K562 (cell line): Measurements from ENCODE around the gene MAST3.

Source experiments
- ERF ChIP-seq: fragments of 450-650 bp; formaldehyde crosslinking; IDR thresholded peaks from 2 replicates; pipeline ENCODE4 v1.4.0; 2020; ENCODE audit warnings: mild to moderate bottlenecking, mixed read lengths
- GTF2F1 ChIP-seq: IDR thresholded peaks from 2 replicates; pipeline ENCODE4 v1.6.1; 2011; ENCODE audit warnings: low read depth, low read length, improper control_type of control experiment
- HDAC2 ChIP-seq: fragments of 450-650 bp; IDR thresholded peaks from 2 replicates; pipeline ENCODE4 v1.6.1; 2016; ENCODE audit warnings: mild to moderate bottlenecking
- JUND ChIP-seq, 2 experiments: IDR thresholded peaks; 2 replicates in 1 of 2; 3 replicates in 1 of 2; pipeline ENCODE4 v1.6.1; 2011; ENCODE audit warnings: borderline replicate concordance in 2 of 2, low read depth in 2 of 2, low read length in 2 of 2, improper control_type of control experiment in 1 of 2, missing biosample characterization in 1 of 2, missing genetic modification characterization in 1 of 2, missing genetic modification reagents in 1 of 2
- MAFF ChIP-seq: IDR thresholded peaks from 2 replicates; pipeline ENCODE4 v1.6.1; 2012; ENCODE audit warnings: low read length, improper control_type of control experiment
- NFRKB ChIP-seq: fragments of 450-650 bp; IDR thresholded peaks from 2 replicates; pipeline ENCODE4 v1.6.1; 2016; ENCODE audit warnings: low read depth
- POLR2AphosphoS5 ChIP-seq: IDR thresholded peaks from 2 replicates; pipeline ENCODE4 v1.6.1; 2011; ENCODE audit warnings: mild to moderate bottlenecking, low read depth, low read length, moderate library complexity; ENCODE audit not compliant: control insufficient read depth, insufficient read depth
- RAD21 ChIP-seq, 2 experiments: fragments of 250-450 bp in 1 of 2; fragments of 450-650 bp in 1 of 2; sonication (Bioruptor Pico) in 1 of 2; formaldehyde crosslinking in 1 of 2; IDR thresholded peaks in 1 of 2; conservative IDR thresholded peaks in 1 of 2; 2 replicates each; pipeline versions ENCODE4 v1.4.0 to v1.8.0; 2020 to 2022; ENCODE audit warnings: mild to moderate bottlenecking in 2 of 2, moderate library complexity in 1 of 2
- SP2 ChIP-seq: IDR thresholded peaks from 2 replicates; pipeline ENCODE4 v1.6.1; 2011; ENCODE audit warnings: mild to moderate bottlenecking, low read depth, low read length, moderate library complexity; ENCODE audit not compliant: poor library complexity, severe bottlenecking; ENCODE audit errors: extremely low read depth
- SRF ChIP-seq, 2 experiments: fragments of 250-450, 450-650 bp in 1 of 2; sonication (Bioruptor Pico) in 1 of 2; sonication (generic) in 1 of 2; formaldehyde crosslinking; IDR thresholded peaks; 2 replicates each; pipeline versions ENCODE4 v1.5.0 to v1.5.1; 2020 to 2022; ENCODE audit warnings: mild to moderate bottlenecking in 1 of 2, missing genetic modification reagents in 1 of 2
- TEAD2 ChIP-seq: fragments of 450-650 bp; IDR thresholded peaks from 2 replicates; pipeline ENCODE4 v1.6.1; 2016; ENCODE audit warnings: missing genetic modification characterization, control low read depth, missing compliant biosample characterization
- USF1 ChIP-seq: sonication (generic); formaldehyde crosslinking; IDR thresholded peaks from 2 replicates; pipeline ENCODE4 v1.9.0; 2022; ENCODE audit warnings: mild to moderate bottlenecking, missing genetic modification reagents
- ZBTB43 ChIP-seq: sonication (generic); formaldehyde crosslinking; IDR thresholded peaks from 2 replicates; pipeline ENCODE4 v1.8.0; 2023; ENCODE audit warnings: mild to moderate bottlenecking, missing genetic modification reagents
- ZNF175 ChIP-seq: fragments of 200-800 bp; sonication (Bioruptor generic); IDR thresholded peaks from 2 replicates; pipeline ENCODE4 v1.6.1; 2016; ENCODE audit warnings: low read depth, mild to moderate bottlenecking, missing genetic modification characterization, missing compliant biosample characterization

- TF ChIP-seq TEAD2, result no peak
- TF ChIP-seq RAD21 (CRISPR knock-in tag; conservative IDR thresholded peaks at IDR 0.05 in 1 of 2, IDR thresholded peaks at IDR 0.05 in 1 of 2), result no peak
- no peak for TF ChIP-seq SRF (CRISPR knock-in tag; IDR thresholded peaks at IDR 0.05)
- TF ChIP-seq NFRKB, result no peak
- no peak for TF ChIP-seq USF1
- TF ChIP-seq ERF (CRISPR knock-in tag), result no peak
- no peak for TF ChIP-seq SP2
- TF ChIP-seq ZNF175, result no peak
- no peak for TF ChIP-seq POLR2AphosphoS5
- TF ChIP-seq ZBTB43 (CRISPR knock-in tag), result no peak
- TF ChIP-seq MAFF, result no peak
- TF ChIP-seq JUND (IDR thresholded peaks at IDR 0.05; ENCODE audit: borderline replicate concordance, low read depth, low read length), result no peak
- TF ChIP-seq JUND (tag; IDR thresholded peaks at IDR 0.05; ENCODE audit: borderline replicate concordance, low read depth, low read length), result no peak
- no peak for TF ChIP-seq GTF2F1
- no peak for TF ChIP-seq HDAC2
Measured at GRCh38 chr19:18168673-18169381, 71.2 kb downstream of the MAST3 start.
